Activated naive CD8-positive, alpha-beta T cell (primary cell): Measurements from ENCODE around the gene LKAAEAR1.
A peak's percentile ranks its signal among the peaks of the same experiment; 100 is the strongest.

Source experiments
- H3K27ac Mint-ChIP-seq: one replicate; pipeline ENCODE4 v1.8.0; 2021; ENCODE audit warnings: mixed read lengths
- H3K27me3 Mint-ChIP-seq: one replicate; pipeline ENCODE4 v1.8.0; 2021; ENCODE audit warnings: mixed read lengths
- H3K36me3 Mint-ChIP-seq: one replicate; pipeline ENCODE4 v1.8.0; 2021; ENCODE audit warnings: mixed read lengths
- H3K4me1 Mint-ChIP-seq: one replicate; pipeline ENCODE4 v1.8.0; 2021; ENCODE audit warnings: low read depth, mixed read lengths
- H3K4me3 Mint-ChIP-seq: one replicate; pipeline ENCODE4 v1.8.0; 2021; ENCODE audit warnings: mild to moderate bottlenecking, mixed read lengths
- H3K9me3 Mint-ChIP-seq: one replicate; pipeline ENCODE4 v1.8.0; 2021; ENCODE audit warnings: low read depth, mixed read lengths

LKAAEAR1 gene

DNA sequence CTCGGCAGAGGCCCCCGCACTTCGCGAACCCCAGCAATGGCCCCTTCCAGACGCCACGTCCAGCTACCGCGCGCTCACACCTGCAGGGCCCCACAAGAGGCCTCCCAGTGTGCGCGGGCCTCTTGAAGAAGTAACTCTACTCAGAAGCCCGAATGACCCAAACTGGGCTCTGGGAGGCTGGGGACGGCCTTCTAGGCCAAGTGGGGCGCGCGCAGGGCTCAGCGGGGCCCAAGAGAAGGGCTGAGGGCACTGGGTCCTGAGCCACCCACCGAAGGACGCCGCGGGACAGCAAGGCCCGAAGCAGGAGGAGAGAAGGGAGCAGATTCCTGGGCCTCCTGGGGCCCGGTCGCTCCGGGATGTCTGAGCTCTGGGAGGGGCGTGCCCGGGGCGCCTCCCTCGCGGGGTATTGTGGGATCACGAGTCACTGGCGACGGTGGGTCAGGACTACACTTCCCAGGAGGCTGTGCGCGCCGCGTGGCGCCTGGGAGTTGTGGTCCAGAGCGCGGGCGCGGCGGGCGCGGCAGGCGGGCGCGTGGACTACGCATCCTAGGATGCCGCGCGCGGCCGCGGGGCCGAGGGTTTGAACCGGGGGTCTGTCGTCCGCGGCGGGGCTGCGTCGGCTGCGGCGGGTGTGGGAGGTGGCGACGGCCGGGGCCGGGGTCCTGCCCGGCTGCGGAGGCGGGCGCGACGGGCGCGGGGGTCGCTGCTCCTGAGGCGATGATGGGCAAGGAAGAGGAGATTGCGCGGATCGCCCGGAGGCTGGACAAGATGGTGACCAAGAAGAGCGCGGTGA, 21.4 kb downstream of the LKAAEAR1 start, which contains the start of gene TCEA2:
Gene TCEA2 (plus strand): TSS at position 603 of the 793 bp plus-strand sequence. CDS start 115 bp downstream, at position 718.
- Mint-ChIP-seq H3K36me3 (no peaks in the 10 kb centered on the region), H3K4me1 (peaks cover 37% of the 10 kb centered on the region), H3K27me3 (no peaks in the 10 kb centered on the region), H3K27ac (peak within 1 kb of the TSS; percentile 70), H3K9me3 (no peaks in the 10 kb centered on the region), H3K4me3 (peak within 1 kb of the TSS; percentile 90)

DNA sequence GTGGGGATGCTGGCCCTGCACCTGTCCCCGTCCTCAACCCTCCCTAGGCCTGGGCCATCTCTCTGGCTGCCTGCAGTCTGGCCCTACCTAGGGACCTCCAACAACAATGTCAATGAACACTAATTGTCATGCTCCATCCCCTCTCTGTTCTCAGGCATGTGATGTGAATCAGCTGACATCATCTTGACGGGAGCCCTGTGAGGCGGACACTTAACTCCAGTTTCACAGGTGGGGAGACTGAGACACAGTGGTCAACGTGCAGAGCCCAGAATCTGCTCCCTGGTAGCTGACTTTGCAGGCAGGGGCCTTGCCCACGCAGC, 22.0 kb downstream of the LKAAEAR1 start:
- peaks cover 39% of the 10 kb centered on the region for H3K4me1 Mint-ChIP-seq
- H3K27ac Mint-ChIP-seq = no peak overlapping the region
- H3K9me3 Mint-ChIP-seq = no peaks in the 10 kb centered on the region
- H3K27me3 Mint-ChIP-seq = no peaks in the 10 kb centered on the region
- H3K4me3 Mint-ChIP-seq = peak overlapping the region; percentile 53
- H3K36me3 Mint-ChIP-seq = no peaks in the 10 kb centered on the region

DNA sequence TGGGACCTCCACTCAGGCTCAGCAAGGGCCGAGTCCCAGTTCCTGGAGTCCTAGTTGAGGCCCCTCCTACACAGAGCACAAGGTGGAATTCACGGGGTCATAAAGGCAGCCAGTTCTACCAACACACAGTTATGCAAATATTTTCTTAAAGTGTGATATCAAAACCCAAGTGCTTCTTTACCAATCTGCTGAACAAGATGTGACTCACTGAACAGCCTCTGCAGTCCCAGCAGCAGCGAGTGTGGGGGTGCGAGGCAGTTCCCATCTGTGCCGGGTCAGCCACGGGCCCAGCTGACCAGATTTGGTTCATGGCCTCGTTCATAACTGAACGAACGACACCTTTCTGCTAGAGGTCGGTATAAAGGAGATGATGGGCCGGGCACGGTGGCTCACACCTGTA, 25.7 kb downstream of the LKAAEAR1 start:
- H3K4me3 Mint-ChIP-seq = no peak overlapping the region
- H3K27me3 Mint-ChIP-seq = peaks cover 3% of the 10 kb centered on the region
- no peaks in the 10 kb centered on the region for H3K36me3 Mint-ChIP-seq
- H3K9me3 Mint-ChIP-seq = no peaks in the 10 kb centered on the region
- peaks cover 11% of the 10 kb centered on the region for H3K4me1 Mint-ChIP-seq
- H3K27ac Mint-ChIP-seq = no peak overlapping the region

DNA sequence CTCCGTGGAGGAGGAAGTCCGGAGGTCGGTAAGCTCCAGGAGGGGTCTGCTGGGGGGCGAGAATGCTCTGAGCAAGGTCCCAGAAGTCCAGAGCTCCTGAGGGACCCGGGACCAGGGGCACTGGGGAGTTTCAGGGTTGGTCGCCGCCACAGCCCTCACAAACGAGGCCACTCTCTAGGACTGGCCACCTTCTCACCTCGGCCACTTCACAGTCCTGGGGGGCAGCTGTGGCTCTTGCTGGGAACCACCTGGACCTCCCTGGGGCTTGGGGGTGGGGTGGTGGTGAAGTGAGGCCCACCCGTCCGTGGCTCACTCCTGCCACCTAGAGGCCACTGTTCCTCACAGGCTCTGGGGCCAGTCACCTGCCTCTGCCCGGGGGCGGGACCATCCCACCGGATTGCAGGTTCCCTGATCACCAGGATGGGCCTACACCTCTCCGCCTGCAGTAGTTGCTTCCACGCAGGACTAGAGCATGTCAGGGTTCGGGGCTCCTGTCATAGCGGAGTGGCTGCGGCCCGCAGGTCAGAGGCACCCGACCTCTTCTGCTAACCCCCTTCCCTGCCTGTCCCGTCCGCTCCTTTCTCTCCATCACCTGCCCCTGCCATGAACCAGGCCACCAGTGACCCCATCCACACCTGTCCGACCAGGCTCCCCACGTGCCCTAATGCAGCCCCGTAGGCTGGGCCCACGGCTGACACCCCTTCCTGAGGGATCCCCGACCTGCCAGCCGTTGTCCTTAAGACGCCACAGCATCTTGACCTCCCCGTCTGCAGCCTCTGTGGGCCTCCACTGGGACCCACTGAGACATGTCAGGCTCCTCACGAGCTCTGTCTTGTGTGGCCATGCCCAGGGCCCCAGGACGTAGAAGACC, 26.3 kb downstream of the LKAAEAR1 start:
- no peaks in the 10 kb centered on the region for H3K9me3 Mint-ChIP-seq

DNA sequence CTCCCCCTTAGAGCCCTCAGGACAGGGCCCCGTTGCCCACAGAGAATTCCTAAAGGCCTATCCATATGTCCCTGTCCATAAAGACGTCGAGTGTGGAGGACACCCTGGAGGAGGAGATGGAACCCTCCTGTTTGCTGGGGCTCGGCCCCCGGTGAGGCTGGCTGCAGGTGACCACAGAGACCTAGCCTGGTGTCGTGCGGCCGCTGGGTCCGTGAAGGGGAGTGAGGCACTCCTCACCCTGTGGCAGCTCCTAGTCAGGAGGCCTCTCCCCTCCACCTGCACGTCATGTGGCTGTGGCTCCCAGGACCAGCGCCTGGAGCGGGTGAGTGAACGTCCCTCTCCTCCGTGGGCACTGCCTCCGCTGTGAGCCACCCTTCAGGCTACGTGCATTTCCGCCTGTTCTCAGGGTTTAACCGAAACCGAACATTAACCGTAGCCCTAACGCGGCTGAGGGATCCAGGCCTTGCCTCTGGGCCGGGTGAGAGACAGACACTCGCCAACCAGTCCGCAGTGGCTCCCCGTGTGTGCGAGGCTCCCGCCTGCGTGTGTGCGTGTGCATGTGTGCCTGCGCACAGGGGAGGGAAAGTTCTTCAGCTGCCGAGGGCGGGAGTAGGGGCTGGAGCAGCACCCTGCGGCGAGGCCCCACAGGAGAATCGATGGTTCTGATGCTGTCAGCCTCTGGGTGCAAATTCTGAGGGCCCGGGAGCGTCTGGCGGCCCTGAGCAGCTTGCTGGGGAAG, 27.1 kb downstream of the LKAAEAR1 start:
- peaks cover 4% of the 10 kb centered on the region for H3K27me3 Mint-ChIP-seq
- H3K27ac Mint-ChIP-seq = no peak overlapping the region
- no peaks in the 10 kb centered on the region for H3K9me3 Mint-ChIP-seq
- peak overlapping the region; percentile 5 for H3K4me3 Mint-ChIP-seq
- no peaks in the 10 kb centered on the region for H3K36me3 Mint-ChIP-seq
- H3K4me1 Mint-ChIP-seq = peaks cover 11% of the 10 kb centered on the region

More for the DNA sequence above, 26.3 kb downstream of the LKAAEAR1 start:
- Mint-ChIP-seq H3K27me3 (peaks cover 4% of the 10 kb centered on the region), H3K36me3 (no peaks in the 10 kb centered on the region), H3K4me1 (peaks cover 11% of the 10 kb centered on the region), H3K27ac (no peak overlapping the region), H3K4me3 (peak overlapping the region; percentile 5)

DNA sequence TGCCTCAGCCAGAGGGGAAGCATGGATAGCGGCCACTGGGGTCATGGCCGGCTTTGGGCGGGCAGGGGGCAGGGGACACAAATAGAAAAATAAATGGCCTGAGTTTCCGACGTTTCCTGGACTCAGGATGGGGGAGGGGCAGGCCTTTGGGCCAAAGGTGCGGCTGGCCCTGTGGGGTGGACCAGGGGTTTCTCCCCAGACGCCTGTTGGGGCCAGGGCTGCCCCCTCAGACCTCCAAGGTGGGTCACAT, 27.6 kb downstream of the LKAAEAR1 start:
- H3K36me3 Mint-ChIP-seq = no peaks in the 10 kb centered on the region
- no peak overlapping the region for H3K4me3 Mint-ChIP-seq
- peaks cover 9% of the 10 kb centered on the region for H3K4me1 Mint-ChIP-seq
- peaks cover 6% of the 10 kb centered on the region for H3K27me3 Mint-ChIP-seq
- H3K9me3 Mint-ChIP-seq = no peaks in the 10 kb centered on the region
- H3K27ac Mint-ChIP-seq = no peak overlapping the region

DNA sequence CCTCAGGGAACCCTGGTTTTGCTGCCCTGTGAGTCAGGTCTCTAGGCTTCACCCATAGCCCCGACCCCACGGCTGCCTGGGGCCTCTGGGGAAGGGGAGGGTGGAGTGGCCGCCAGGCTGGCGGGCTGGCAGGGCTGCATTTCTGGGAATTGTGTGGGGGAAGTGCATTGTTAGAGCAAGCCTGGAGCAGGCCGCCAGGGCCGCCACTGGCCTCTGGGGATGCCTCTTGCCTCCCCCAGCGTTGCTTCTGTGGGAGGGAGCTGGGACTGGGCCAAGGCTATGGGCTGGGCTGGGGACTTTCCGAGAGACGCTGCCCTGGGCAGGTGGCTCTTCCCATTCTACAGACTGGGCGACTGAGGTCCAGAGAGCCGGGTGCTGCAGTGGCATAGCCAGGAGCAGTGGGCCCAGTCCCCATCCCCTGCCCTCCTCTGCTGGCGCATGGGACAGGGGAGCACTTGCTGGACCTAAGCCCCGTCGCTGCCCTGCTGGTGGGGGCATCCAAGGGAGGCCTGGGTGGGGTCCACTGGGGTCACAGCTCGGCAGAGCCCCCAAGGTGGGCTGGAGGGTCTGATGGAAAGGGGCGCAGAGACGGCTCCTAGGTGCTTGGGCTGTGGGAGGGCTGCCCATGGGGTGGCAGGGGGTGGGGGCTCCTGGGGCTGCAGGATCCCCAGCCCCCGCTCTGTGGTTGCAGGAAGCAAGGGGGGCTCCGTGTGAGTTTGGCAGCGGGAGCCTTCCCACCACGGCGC, 28.1 kb downstream of the LKAAEAR1 start:
- H3K4me3 Mint-ChIP-seq = no peak overlapping the region
- H3K27me3 Mint-ChIP-seq = peaks cover 6% of the 10 kb centered on the region
- no peaks in the 10 kb centered on the region for H3K9me3 Mint-ChIP-seq
- H3K27ac Mint-ChIP-seq = no peak overlapping the region
- no peaks in the 10 kb centered on the region for H3K36me3 Mint-ChIP-seq
- peaks cover 9% of the 10 kb centered on the region for H3K4me1 Mint-ChIP-seq

DNA sequence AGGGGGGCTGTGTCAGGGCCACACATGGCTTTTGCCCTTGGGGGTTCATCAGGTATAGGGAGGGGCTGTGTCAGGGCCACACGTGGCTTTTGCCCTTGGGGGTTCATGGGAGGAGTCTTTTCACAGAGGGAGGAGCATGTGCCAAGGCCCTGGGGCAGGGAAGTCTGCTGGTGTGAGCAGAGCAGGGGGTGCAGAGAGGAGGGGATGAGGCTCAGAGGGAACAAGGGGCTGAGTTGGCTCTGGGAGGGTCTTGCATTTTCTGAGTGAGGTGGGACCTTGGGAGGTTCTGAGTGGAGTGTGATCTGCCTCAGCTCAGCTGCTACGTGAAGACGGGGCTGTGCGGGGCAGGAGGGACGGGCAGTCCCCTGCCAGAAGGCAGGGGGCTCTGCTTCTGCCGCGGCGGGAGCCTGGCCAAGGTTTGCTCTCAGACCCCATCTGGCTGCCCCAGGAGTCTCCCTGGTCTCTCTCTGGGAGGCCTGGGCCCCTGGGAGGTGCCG, 28.8 kb downstream of the LKAAEAR1 start:
- Mint-ChIP-seq H3K27me3 (peaks cover 6% of the 10 kb centered on the region), H3K4me1 (peaks cover 9% of the 10 kb centered on the region), H3K27ac (no peak overlapping the region), H3K36me3 (no peaks in the 10 kb centered on the region), H3K4me3 (no peak overlapping the region), H3K9me3 (no peaks in the 10 kb centered on the region)

DNA sequence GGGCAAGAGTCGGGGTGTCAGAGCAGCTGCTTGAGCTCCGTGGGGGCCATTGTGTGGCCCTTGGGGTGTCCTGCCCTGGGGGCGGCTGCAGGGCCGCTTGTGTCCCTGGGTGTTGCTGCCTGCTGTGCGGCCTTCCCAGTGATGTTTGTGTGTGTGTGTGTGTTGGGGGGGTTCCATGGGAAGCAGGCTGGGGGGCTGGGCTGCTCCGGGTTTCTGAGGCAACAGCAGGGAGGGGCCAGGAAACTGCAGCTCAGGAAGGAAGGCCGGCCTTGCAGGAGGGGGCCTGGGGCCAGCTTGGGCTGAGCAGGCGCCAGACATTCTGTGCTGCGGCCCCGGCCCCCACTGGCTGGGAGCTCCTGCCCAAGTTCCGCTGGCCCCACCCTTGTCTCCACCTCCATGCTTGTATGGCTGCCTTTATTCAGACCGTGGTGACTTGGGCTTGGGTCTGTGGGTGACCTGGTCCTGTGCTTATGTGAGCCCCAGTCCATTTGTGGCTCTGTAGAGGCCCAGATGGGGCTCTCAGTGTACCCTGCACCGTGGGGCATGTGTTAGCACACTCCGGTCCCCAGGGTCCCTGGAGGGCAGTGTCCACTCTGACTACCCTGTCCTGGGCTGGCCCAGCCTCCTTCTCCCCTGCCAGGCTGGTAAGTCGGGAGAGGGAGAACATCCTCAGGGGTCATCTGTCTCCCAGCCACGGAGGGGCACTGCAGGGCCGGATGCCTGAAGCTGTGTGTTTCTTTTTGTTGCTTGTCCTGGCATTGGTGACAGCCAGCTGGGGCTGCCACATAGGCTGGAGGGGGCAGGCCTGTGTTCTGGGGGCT, 30.1 kb downstream of the LKAAEAR1 start:
- H3K36me3 Mint-ChIP-seq = no peaks in the 10 kb centered on the region
- H3K4me1 Mint-ChIP-seq = peaks cover 9% of the 10 kb centered on the region
- H3K4me3 Mint-ChIP-seq = no peak overlapping the region
- H3K27me3 Mint-ChIP-seq = peaks cover 6% of the 10 kb centered on the region
- no peak overlapping the region for H3K27ac Mint-ChIP-seq
- no peaks in the 10 kb centered on the region for H3K9me3 Mint-ChIP-seq

DNA sequence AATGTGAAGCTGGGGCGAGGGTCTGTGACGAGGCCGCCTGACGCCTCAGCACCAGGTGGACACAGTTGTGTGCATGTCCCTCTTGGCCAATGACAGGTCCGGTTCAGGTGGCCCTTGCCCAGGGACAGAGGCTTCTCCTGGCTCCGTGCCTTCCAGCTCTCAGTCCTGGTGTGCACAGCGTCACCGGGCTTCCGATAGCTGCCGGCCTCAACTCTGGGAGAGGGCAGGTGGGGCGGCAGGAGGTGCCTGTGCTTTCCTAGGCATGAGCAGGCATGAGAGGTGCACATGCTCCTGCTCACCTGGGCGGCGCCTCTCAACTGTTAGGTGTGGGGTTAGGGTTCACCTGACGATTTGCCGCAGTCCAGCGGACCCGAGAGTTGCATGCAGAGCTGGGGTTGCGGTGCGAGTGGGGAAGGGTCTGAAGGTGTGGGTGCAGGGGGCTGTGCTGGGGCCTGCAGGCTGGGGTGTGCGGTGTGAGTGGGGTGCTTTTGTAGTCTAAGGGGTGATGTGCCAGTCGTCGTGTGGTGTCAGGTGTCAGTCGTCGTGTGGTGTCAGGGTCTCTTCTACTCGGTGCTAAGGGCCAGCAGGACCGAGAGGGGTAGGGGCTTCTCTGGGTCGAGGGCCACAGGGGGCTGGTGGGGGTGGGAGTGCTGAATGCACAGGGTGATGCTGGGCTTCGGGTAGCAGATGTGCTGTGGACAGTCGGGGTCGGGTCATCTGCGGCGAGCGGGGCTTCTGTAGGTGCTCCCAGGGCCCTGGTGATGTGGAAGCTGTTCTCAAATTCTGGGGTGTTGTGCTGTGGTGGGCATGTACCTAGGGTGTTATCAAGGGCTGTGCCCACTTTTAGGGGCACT, 31.0 kb downstream of the LKAAEAR1 start:
- H3K27ac Mint-ChIP-seq = no peak overlapping the region
- H3K27me3 Mint-ChIP-seq = peaks cover 6% of the 10 kb centered on the region
- H3K9me3 Mint-ChIP-seq = no peaks in the 10 kb centered on the region
- no peaks in the 10 kb centered on the region for H3K36me3 Mint-ChIP-seq
- no peak overlapping the region for H3K4me3 Mint-ChIP-seq
- H3K4me1 Mint-ChIP-seq = peaks cover 8% of the 10 kb centered on the region

DNA sequence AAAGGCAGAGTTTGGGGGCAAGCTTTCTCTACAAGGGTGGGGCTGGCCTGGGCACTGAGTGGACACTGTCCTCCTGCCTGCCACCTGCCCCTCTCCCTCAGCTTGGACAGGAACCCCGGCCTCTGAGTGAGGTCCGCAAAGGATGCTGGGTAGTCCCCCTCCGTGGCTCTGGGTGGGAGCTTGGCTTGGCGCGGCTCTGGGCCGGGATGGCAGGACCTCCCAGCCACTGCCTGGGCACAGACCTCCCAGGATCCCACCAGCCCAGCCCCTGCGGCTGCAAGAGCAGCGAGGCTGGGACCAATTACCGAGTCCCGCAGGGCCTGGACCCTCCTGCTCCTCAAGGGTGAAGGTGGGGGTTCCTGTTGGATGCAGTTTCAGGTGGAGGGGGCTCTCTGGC, 31.9 kb downstream of the LKAAEAR1 start:
- peaks cover 6% of the 10 kb centered on the region for H3K27me3 Mint-ChIP-seq
- no peak overlapping the region for H3K4me3 Mint-ChIP-seq

DNA sequence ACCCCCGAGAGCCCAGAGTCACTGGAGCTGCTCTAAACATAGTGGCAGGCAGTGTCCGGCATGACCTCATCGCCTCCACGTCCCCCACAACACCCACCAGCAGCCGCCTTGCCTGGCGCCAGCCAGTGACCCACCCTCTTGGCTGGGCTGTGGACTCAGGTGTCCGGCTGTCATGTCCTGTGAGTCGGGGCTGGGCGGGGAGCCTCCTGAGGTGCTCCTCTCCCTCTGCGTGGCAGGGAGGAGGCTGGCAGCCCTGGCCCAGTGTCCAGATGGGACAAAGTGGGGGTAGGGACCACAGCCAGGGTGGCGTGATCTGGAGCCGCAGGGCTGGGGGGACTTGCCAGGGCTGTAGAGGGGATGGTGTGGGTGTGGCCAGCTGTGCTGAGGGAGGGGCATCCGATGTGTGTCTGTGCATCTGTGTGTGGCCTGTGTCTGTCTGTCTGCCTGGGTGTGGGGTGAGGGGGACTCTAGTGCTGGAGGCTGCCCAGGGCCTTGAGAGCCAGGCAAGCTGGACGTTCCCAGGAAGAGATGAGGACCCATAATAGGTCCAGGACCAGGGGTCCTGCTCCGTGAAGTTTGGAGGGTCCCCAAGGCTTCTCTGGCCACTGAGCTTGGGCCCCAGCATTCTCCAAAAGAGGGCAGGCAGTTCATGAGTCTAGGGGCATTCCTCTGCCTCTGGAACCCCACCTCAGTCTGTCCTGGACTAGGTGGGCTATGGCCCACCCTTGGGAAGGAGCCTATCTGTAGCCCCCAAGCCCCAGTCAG, 32.5 kb downstream of the LKAAEAR1 start:
- Mint-ChIP-seq H3K4me1 (peaks cover 1% of the 10 kb centered on the region), H3K4me3 (no peak overlapping the region), H3K9me3 (no peaks in the 10 kb centered on the region), H3K27ac (no peak overlapping the region), H3K36me3 (no peaks in the 10 kb centered on the region), H3K27me3 (peaks cover 6% of the 10 kb centered on the region)

More for the DNA sequence above, 31.9 kb downstream of the LKAAEAR1 start:
- Mint-ChIP-seq H3K36me3 (no peaks in the 10 kb centered on the region), H3K9me3 (no peaks in the 10 kb centered on the region), H3K4me1 (peaks cover 5% of the 10 kb centered on the region), H3K27ac (no peak overlapping the region)
